ENCODE measurements around the gene RSL24D1.

Gene RSL24D1

DNA sequence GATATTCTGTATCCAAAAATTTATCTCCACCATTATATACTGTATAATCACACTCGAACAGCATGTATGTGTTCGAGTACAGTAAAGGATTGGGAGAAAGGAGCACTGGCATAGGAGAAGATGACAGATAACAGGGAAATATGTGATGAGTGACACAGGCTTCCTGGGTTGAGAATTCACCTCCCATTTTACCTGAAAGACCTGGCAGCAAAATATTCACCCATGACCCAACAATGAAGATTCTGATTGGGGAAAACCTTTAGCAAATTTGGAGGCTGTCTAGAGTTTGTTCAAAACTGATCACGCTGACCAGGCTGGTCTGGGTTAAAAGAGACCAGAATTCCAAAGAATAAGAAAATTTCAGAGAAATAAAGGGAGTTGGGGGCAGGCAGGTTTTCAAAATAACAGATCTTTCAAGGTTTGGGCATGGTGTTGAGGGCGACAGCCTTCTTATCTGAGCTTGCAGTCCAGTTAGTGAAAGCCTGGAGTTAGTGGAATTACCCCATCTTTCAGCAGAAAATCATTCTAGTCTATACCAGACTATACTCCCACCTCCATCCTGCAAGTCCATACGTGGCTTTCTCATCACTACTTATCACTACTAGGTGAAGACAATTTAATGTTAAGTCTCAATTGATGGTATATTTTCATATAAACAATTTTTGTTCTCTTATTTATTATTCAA is 42.8 kb upstream of the RSL24D1 start:
- no peak for TF ChIP-seq TEAD4 (IDR thresholded peaks at IDR 0.05)
- no peak for TF ChIP-seq TAF1 (IDR thresholded peaks at IDR 0.05; ENCODE audit: low read depth)
- no peak for TF ChIP-seq TCF12 (IDR thresholded peaks at IDR 0.05; ENCODE audit: low read depth)
- no peak for TF ChIP-seq EP300 (IDR thresholded peaks at IDR 0.05; ENCODE audit: borderline replicate concordance)
- TF ChIP-seq CEBPB (IDR thresholded peaks at IDR 0.05) = no peak
- no peak for TF ChIP-seq ZBTB7A (IDR thresholded peaks at IDR 0.05; ENCODE audit: low read depth)
- no peak for TF ChIP-seq EGR1 (IDR thresholded peaks at IDR 0.05)
- no peak for TF ChIP-seq RAD21 (IDR thresholded peaks at IDR 0.05; ENCODE audit: low read depth)
- TF ChIP-seq FOXM1 (IDR thresholded peaks at IDR 0.05; ENCODE audit: borderline replicate concordance, low read depth) = no peak
- TF ChIP-seq, protein P1, sequence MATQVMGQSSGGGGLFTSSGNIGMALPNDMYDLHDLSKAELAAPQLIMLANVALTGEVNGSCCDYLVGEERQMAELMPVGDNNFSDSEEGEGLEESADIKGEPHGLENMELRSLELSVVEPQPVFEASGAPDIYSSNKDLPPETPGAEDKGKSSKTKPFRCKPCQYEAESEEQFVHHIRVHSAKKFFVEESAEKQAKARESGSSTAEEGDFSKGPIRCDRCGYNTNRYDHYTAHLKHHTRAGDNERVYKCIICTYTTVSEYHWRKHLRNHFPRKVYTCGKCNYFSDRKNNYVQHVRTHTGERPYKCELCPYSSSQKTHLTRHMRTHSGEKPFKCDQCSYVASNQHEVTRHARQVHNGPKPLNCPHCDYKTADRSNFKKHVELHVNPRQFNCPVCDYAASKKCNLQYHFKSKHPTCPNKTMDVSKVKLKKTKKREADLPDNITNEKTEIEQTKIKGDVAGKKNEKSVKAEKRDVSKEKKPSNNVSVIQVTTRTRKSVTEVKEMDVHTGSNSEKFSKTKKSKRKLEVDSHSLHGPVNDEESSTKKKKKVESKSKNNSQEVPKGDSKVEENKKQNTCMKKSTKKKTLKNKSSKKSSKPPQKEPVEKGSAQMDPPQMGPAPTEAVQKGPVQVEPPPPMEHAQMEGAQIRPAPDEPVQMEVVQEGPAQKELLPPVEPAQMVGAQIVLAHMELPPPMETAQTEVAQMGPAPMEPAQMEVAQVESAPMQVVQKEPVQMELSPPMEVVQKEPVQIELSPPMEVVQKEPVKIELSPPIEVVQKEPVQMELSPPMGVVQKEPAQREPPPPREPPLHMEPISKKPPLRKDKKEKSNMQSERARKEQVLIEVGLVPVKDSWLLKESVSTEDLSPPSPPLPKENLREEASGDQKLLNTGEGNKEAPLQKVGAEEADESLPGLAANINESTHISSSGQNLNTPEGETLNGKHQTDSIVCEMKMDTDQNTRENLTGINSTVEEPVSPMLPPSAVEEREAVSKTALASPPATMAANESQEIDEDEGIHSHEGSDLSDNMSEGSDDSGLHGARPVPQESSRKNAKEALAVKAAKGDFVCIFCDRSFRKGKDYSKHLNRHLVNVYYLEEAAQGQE (IDR thresholded peaks at IDR 0.05; ENCODE audit: low read depth) = no peak
- TF ChIP-seq, protein P2, sequence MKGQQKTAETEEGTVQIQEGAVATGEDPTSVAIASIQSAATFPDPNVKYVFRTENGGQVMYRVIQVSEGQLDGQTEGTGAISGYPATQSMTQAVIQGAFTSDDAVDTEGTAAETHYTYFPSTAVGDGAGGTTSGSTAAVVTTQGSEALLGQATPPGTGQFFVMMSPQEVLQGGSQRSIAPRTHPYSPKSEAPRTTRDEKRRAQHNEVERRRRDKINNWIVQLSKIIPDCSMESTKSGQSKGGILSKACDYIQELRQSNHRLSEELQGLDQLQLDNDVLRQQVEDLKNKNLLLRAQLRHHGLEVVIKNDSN (IDR thresholded peaks at IDR 0.05) = no peak
- TF ChIP-seq NFIC (IDR thresholded peaks at IDR 0.05) = no peak
- TF ChIP-seq CREB1 (IDR thresholded peaks at IDR 0.05; ENCODE audit: low read depth) = no peak

DNA sequence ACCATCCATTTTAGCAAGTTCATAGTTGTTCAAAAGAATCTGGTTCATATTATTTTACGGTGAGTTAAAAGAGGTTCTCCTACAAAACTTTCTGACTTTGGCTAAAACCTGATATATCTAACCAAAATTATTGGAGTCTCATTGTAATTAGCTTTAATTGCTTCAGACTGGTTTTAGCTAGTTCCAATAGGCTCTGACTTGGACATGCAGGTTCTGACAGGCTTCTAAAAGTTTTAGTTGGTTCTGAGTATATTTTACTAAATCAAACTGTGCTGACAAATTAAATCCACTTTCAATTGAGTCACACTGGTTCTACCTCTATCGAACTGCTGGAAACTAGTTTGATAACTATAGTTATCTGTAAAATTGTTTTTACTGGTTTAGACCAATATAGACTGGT is 42.1 kb upstream of the RSL24D1 start:
- TF ChIP-seq FOXM1 (IDR thresholded peaks at IDR 0.05; ENCODE audit: borderline replicate concordance, low read depth) = no peak
- TF ChIP-seq, protein P3, sequence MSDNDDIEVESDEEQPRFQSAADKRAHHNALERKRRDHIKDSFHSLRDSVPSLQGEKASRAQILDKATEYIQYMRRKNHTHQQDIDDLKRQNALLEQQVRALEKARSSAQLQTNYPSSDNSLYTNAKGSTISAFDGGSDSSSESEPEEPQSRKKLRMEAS (IDR thresholded peaks at IDR 0.05) = no peak
- no peak for TF ChIP-seq NFIC (IDR thresholded peaks at IDR 0.05)

- no peak for TF ChIP-seq TAF1 (IDR thresholded peaks at IDR 0.05; ENCODE audit: low read depth)
- TF ChIP-seq, protein P1 (IDR thresholded peaks at IDR 0.05; ENCODE audit: low read depth) = no peak
- TF ChIP-seq YY1 (IDR thresholded peaks at IDR 0.05; ENCODE audit: low read depth) = no peak
- TF ChIP-seq CREB1 (IDR thresholded peaks at IDR 0.05; ENCODE audit: low read depth) = no peak
- TF ChIP-seq TEAD4 (IDR thresholded peaks at IDR 0.05) = no peak
- TF ChIP-seq, protein P3 (IDR thresholded peaks at IDR 0.05) = no peak
- no peak for TF ChIP-seq NFIC (IDR thresholded peaks at IDR 0.05)
- TF ChIP-seq RAD21 (IDR thresholded peaks at IDR 0.05; ENCODE audit: low read depth) = no peak
- TF ChIP-seq, protein P2 (IDR thresholded peaks at IDR 0.05) = no peak
- TF ChIP-seq ZBTB7A (IDR thresholded peaks at IDR 0.05; ENCODE audit: low read depth) = no peak
- TF ChIP-seq CEBPB (IDR thresholded peaks at IDR 0.05) = no peak
- no peak for TF ChIP-seq TCF12 (IDR thresholded peaks at IDR 0.05; ENCODE audit: low read depth)
- TF ChIP-seq EP300 (IDR thresholded peaks at IDR 0.05; ENCODE audit: borderline replicate concordance) = no peak
Observed at GRCh38 chr15:55237219-55238130, 40.7 kb upstream of the RSL24D1 start.

- TF ChIP-seq, protein P1 (IDR thresholded peaks at IDR 0.05; ENCODE audit: low read depth) = no peak
- TF ChIP-seq TEAD4 (IDR thresholded peaks at IDR 0.05) (no peak), CREB1 (IDR thresholded peaks at IDR 0.05; ENCODE audit: low read depth) (no peak), YY1 (IDR thresholded peaks at IDR 0.05; ENCODE audit: low read depth) (no peak), FOXM1 (IDR thresholded peaks at IDR 0.05; ENCODE audit: borderline replicate concordance, low read depth) (no peak), TAF1 (IDR thresholded peaks at IDR 0.05; ENCODE audit: low read depth) (no peak), NFIC (IDR thresholded peaks at IDR 0.05) (no peak), EP300 (IDR thresholded peaks at IDR 0.05; ENCODE audit: borderline replicate concordance) (no peak), ZBTB7A (IDR thresholded peaks at IDR 0.05; ENCODE audit: low read depth) (no peak), TCF12 (IDR thresholded peaks at IDR 0.05; ENCODE audit: low read depth) (no peak), EGR1 (IDR thresholded peaks at IDR 0.05) (no peak)
- TF ChIP-seq, protein P2 (IDR thresholded peaks at IDR 0.05) = no peak
- TF ChIP-seq, protein P3 (IDR thresholded peaks at IDR 0.05) = no peak
Observed at GRCh38 chr15:55235546-55236036, 38.9 kb upstream of the RSL24D1 start.

Measured in Ishikawa (cell line).